Osteoblast (primary cell): ENCODE results near the gene SET. TPM values are rescaled to one million over a fixed set of nuclear protein-coding genes. Genes with fewer than 3 reads are reported as not detected.

Experiments used
- DNase-seq: peaks from one replicate; pipeline ENCODE4 v3.0.0; 2011; ENCODE audit warnings: low spot score, mixed read lengths; ENCODE audit not compliant: insufficient read length; ENCODE audit errors: missing footprints
- H2AFZ ChIP-seq: 2 replicates; pipeline ENCODE4 v1.6.0; 2011; ENCODE audit warnings: mild to moderate bottlenecking, low read length
- H3K27ac ChIP-seq: 2 replicates; pipeline ENCODE4 v1.5.1; 2011; ENCODE audit warnings: mild to moderate bottlenecking, low read depth, low read length, moderate library complexity
- H3K27me3 ChIP-seq: 2 replicates; pipeline ENCODE4 v1.6.0; 2012; ENCODE audit warnings: mild to moderate bottlenecking, control low read depth, inconsistent platforms, low read length, moderate library complexity; ENCODE audit not compliant: insufficient read depth
- H3K36me3 ChIP-seq: 2 replicates; pipeline ENCODE4 v1.5.1; 2011; ENCODE audit warnings: mild to moderate bottlenecking, low read length, control low read depth, moderate library complexity; ENCODE audit not compliant: insufficient read depth
- H3K4me1 ChIP-seq: 2 replicates; pipeline ENCODE4 v1.5.1; 2011; ENCODE audit warnings: mild to moderate bottlenecking, low read length, control low read depth, moderate library complexity; ENCODE audit not compliant: insufficient read depth
- H3K4me2 ChIP-seq: 2 replicates; pipeline ENCODE4 v1.6.0; 2011; ENCODE audit warnings: mild to moderate bottlenecking, low read length; ENCODE audit not compliant: insufficient read depth
- H3K4me3 ChIP-seq: fragments of 200-600 bp; sonication (generic); 3 replicates; pipeline ENCODE4 v1.5.1; 2012; ENCODE audit warnings: mild to moderate bottlenecking, low read length, inconsistent platforms; ENCODE audit not compliant: insufficient read depth
- H3K79me2 ChIP-seq: 2 replicates; pipeline ENCODE4 v1.6.0; 2012; ENCODE audit warnings: mild to moderate bottlenecking, low read length, control low read depth, inconsistent platforms; ENCODE audit not compliant: insufficient read depth
- H3K9me3 ChIP-seq: 2 replicates; pipeline ENCODE4 v1.5.1; 2011; ENCODE audit warnings: low read depth, low read length, control low read depth
- H4K20me1 ChIP-seq: 2 replicates; pipeline ENCODE4 v1.6.0; 2012; ENCODE audit warnings: mild to moderate bottlenecking, low read length, control low read depth; ENCODE audit not compliant: insufficient read depth
- total RNA-seq: library from RNA; depleted of rRNA; stranded (reverse); fragments of >200 nt; gene quantifications from 2 replicates; pipeline ENCODE4 v1.2.3, GENCODE V29; 2012
- TF ChIP-seq, protein P1 (sequence below): IDR thresholded peaks from 2 replicates; pipeline ENCODE4 v1.5.1; 2011; ENCODE audit warnings: mild to moderate bottlenecking, low read depth, low read length, moderate library complexity; ENCODE audit errors: extremely low read depth

SET gene
- total RNA-seq, 1 donor, result 397 TPM

DNA sequence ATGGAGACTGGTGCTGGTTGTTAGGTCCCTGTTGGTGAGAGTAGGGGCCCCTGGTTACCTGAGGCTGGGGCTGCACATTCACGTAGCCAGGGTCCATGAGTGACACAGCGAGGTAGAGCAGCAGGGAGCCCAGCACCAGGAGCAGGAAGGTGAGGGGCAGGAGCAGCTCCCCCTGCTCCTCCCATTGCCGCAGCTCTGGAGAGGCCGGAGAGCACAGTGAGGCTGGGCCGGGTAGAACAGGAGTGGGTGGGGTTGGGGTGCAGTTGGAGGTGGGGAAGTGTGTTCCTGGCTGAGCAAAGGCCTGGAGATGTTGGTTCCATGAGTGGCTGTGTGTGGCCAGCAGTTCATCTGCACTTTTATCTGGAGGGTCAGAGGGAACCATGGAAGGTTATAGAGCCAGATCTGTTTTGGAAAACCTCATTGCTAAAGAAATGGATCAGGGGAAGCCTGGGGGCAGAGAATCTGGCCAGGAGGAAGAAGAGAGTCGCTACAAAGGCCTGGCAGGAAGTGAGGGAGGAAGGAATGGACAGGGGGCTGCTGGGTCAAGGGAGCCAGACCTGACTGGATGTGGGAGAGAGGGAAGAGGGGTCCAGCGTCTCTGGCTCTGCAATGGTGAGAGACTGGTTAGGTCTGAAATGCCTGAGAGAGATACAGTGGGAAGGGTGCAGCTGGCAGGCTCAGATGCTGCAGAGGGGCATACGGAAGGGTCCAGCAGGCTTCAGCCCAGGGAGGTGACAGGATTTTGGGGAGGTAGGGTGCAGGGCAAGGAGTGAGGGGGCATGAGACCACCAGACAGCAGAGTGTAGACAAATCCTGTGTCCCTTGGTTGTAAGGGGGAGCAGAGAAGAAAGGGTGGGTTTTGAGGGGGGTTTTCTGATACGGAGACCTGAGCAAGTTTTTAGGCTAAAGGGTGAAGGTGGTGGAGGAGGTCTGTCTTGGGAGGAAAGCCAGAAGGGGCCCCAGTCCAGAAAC is 33.6 kb downstream of the SET start:
- Histone ChIP-seq H3K27me3 (no peaks in the 10 kb centered on the region), H3K4me1 (peaks cover 8% of the 10 kb centered on the region), H3K9me3 (no peaks in the 10 kb centered on the region), H4K20me1 (no peaks in the 10 kb centered on the region), H3K4me3 (no peak overlapping the region), H3K4me2 (no peak overlapping the region), H3K27ac (no peak overlapping the region), H3K79me2 (no peaks in the 10 kb centered on the region), H3K36me3 (no peaks in the 10 kb centered on the region), H2AFZ (no peak overlapping the region)
- TF ChIP-seq, protein P1, sequence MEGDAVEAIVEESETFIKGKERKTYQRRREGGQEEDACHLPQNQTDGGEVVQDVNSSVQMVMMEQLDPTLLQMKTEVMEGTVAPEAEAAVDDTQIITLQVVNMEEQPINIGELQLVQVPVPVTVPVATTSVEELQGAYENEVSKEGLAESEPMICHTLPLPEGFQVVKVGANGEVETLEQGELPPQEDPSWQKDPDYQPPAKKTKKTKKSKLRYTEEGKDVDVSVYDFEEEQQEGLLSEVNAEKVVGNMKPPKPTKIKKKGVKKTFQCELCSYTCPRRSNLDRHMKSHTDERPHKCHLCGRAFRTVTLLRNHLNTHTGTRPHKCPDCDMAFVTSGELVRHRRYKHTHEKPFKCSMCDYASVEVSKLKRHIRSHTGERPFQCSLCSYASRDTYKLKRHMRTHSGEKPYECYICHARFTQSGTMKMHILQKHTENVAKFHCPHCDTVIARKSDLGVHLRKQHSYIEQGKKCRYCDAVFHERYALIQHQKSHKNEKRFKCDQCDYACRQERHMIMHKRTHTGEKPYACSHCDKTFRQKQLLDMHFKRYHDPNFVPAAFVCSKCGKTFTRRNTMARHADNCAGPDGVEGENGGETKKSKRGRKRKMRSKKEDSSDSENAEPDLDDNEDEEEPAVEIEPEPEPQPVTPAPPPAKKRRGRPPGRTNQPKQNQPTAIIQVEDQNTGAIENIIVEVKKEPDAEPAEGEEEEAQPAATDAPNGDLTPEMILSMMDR, result no peak
- peak; percentile 61 for DNase-seq

- peak overlapping the region; percentile 78 for H3K4me3 ChIP-seq
- no peaks in the 10 kb centered on the region for H3K27me3 ChIP-seq
- H3K4me1 ChIP-seq, result peaks cover 8% of the 10 kb centered on the region
- H3K79me2 ChIP-seq, result no peaks in the 10 kb centered on the region
- TF ChIP-seq, protein P1, result no peak
- DNase-seq, result peak; percentile 91
- peak overlapping the region; percentile 94 for H3K4me2 ChIP-seq
- no peak overlapping the region for H3K27ac ChIP-seq
- no peaks in the 10 kb centered on the region for H3K9me3 ChIP-seq
- H2AFZ ChIP-seq, result peak overlapping the region; percentile 53
- H4K20me1 ChIP-seq, result no peaks in the 10 kb centered on the region
- no peaks in the 10 kb centered on the region for H3K36me3 ChIP-seq
These were observed 34.4 kb downstream of the SET start for GRCh38 chr9:128723352-128723865.

DNA sequence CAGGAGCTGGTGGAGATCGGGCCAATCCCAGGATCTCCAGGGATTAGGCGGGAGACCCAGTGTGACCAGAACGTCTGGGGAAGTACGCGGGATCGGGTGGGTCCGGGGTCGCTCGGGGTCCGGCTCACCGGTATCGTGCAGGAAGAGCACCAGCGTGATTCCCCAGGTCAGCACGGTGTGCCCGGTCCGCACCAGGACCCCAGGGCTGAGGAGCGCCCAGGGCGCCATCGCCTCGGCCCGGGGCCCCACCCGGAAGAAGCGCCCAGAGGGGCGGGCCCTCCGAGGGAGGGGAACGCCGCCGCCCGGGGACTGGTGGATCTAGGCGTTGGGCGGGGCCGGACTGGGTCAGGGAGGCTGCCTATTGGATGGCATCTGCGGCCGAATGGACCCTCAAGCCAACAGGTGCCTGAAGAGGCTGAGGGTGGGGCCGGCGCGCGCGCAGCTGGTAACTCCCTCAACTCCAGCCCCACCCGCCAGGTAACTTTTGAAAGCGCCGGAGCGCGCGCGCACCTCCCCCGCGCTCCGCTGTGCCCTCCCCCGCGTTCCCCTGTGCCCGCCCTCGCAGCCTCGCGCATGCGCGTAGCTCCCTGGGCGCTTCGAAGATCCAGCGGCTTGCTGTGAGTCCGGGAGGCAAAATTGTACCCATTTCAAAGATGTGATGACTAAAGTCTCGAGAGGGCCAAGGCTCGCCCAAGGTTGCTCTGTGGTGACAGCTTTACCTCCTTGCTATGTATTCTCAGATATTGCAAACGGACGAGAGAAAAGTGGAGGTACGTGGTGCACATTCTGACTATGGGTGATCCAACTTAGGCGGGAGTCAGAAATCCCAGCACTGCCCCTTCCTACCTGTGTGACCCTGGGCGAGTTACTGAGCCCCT is 35.1 kb downstream of the SET start, which contains the start of gene ZDHHC12:
Gene ZDHHC12, minus strand, starts transcription at position 262 of the 878 bp plus-strand sequence. Its CDS starts 34 bp downstream, at position 228.
- H2AFZ ChIP-seq, result peak within 1 kb of the TSS; percentile 60
- TF ChIP-seq, protein P1, result no peak

More for the DNA sequence above, 35.1 kb downstream of the SET start, which contains the start of gene ZDHHC12:
- H3K4me3 ChIP-seq, result peak within 1 kb of the TSS; percentile 78
- peak; percentile 100 for DNase-seq
- no peaks in the 10 kb centered on the region for H3K79me2 ChIP-seq
- H3K27ac ChIP-seq, result no peak within 1 kb of the TSS
- H4K20me1 ChIP-seq, result no peaks in the 10 kb centered on the region
- H3K27me3 ChIP-seq, result no peaks in the 10 kb centered on the region
- H3K4me2 ChIP-seq, result peak within 1 kb of the TSS; percentile 94
- H3K9me3 ChIP-seq, result no peaks in the 10 kb centered on the region
- peaks cover 8% of the 10 kb centered on the region for H3K4me1 ChIP-seq
- no peaks in the 10 kb centered on the region for H3K36me3 ChIP-seq
